Stomach (tissue), 9 donors: Measurements from ENCODE around the gene ZIC4. TPM values are rescaled to one million over a fixed set of nuclear protein-coding genes. Genes with fewer than 3 reads are reported as not detected.

Source experiments
- DNase-seq, 2 donors: peaks; one replicate each; pipeline versions ENCODE4 v3.0.0 to v3.0.0-alpha.2; 2013 to 2019
- H3K27ac ChIP-seq, 5 donors: fragments of 200-600 bp in 4 of 5; sonication (generic) in 4 of 5; one replicate each; pipeline ENCODE4 v1.5.1; 2013 to 2019; ENCODE audit warnings: mild to moderate bottlenecking in 1 of 5, moderate library complexity in 1 of 5
- H3K27me3 ChIP-seq, 3 donors: fragments of 200-600 bp; sonication (generic); one replicate each; pipeline ENCODE4 v1.5.1; 2017 to 2019; ENCODE audit warnings: mixed run types in 1 of 3
- H3K36me3 ChIP-seq, 4 donors: fragments of 200-600 bp; sonication (generic); 1 replicate in 3 of 4; 2 replicates in 1 of 4; pipeline ENCODE4 v1.5.1; 2016 to 2019
- H3K4me1 ChIP-seq, 4 donors: fragments of 200-600 bp; sonication (generic); one replicate each; pipeline ENCODE4 v1.5.1; 2016 to 2019
- H3K4me3 ChIP-seq, 4 donors: fragments of 200-600 bp; sonication (generic) in 3 of 4; one replicate each; pipeline ENCODE4 v1.5.1; 2016 to 2019; ENCODE audit warnings: mild to moderate bottlenecking in 1 of 4
- H3K9me3 ChIP-seq, 4 donors: fragments of 200-600 bp; sonication (generic); one replicate each; pipeline ENCODE4 v1.5.1; 2016 to 2019
- CTCF ChIP-seq, 7 experiments: fragments of 450-650 bp in 4 of 7; fragments of 200-600 bp in 3 of 7; sonication (generic) in 3 of 7; IDR thresholded peaks; one replicate each; pipeline ENCODE4 v1.5.1; 2016 to 2019; ENCODE audit warnings: antibody characterized with exemption in 7 of 7, control low read depth in 2 of 7, mild to moderate bottlenecking in 1 of 7
- EP300 ChIP-seq: sonication (generic); formaldehyde crosslinking; IDR thresholded peaks from one replicate; pipeline ENCODE4 v1.6.1; 2017; ENCODE audit warnings: antibody characterized with exemption
- POLR2A ChIP-seq, 4 donors: fragments of 450-650 bp; IDR thresholded peaks; one replicate each; pipeline ENCODE4 v1.6.1; 2016; ENCODE audit warnings: antibody characterized with exemption in 4 of 4, control low read depth in 2 of 4, mild to moderate bottlenecking in 1 of 4, moderate library complexity in 1 of 4
- POLR2AphosphoS5 ChIP-seq, 3 donors: sonication (generic); formaldehyde crosslinking; IDR thresholded peaks; one replicate each; pipeline ENCODE4 v1.6.1; 2016; ENCODE audit warnings: antibody characterized with exemption in 3 of 3
- WGBS, 5 donors: extraction: QIAGEN DNeasy Blood & Tissue Kit in 3 of 5; methylation state at CpG; one replicate each; pipeline versions ENCODE4 v1.1.5 to v1.1.7; 2013 to 2018; 5-methylcytosine and 5-hydroxymethylcytosine counted together
- intact Hi-C: fragments of 100-400 bp; cut with DNase I; formaldehyde crosslinking; loops from one replicate; pipeline ENCODE4 v1.15.1; 2023; ENCODE audit warnings: low total_unique reads
- polyA plus RNA-seq, 3 donors: library from polyadenylated mRNA; stranded (reverse); fragments of 200-250 nt; gene quantifications; one replicate each; pipeline ENCODE4 v1.2.3, GENCODE V29; 2013
- total RNA-seq, 5 donors: library from RNA; depleted of rRNA; stranded (reverse); fragments of >200 nt; gene quantifications; one replicate each; pipeline versions ENCODE4 v1.1.0 to v1.2.3, GENCODE V29; 2014 to 2016
- donor health status: healthy with polysubstance abuse.
- donor health status: Bipolar disorder and iron deficiency.
- donor health status: healthy.

Gene ZIC4
- total and polyA plus RNA-seq, 8 donors, result not detected

- 10 to 14% (median 13%) methylated on average over 12 of the region's 12 CpGs for WGBS, 5 donors
- no peak overlapping the region for H3K4me3 ChIP-seq
- H3K9me3 ChIP-seq, result peaks cover 0 to 17% (median 10%) of the 10 kb centered on the region in 4 donors
- TF ChIP-seq POLR2AphosphoS5 (IDR thresholded peaks at IDR 0.05) (no peak), CTCF (IDR thresholded peaks at IDR 0.05) (peak in 1 of 7 experiments; percentile 21)
- intact Hi-C loops, result no loop called here
- no peak overlapping the region for H3K27ac ChIP-seq
- H3K27me3 ChIP-seq, result peaks cover 10 to 84% (median 59%) of the 10 kb centered on the region in 3 donors
- H3K36me3 ChIP-seq, result no peaks in the 10 kb centered on the region
- H3K4me1 ChIP-seq, result peaks cover 0 to 10% (median 2%) of the 10 kb centered on the region in 4 donors
- DNase-seq, result no peak
Measured at GRCh38 chr3:147361454-147362420, 44.6 kb downstream of the ZIC4 start.

GRCh38 chr3:147360646-147361453, 45.5 kb downstream of the ZIC4 start:
- intact Hi-C loops, result no loop called here
- Histone ChIP-seq H3K27ac (no peak overlapping the region), H3K9me3 (peaks cover 0 to 20% (median 12%) of the 10 kb centered on the region in 4 donors), H3K27me3 (peaks cover 14 to 88% (median 68%) of the 10 kb centered on the region in 3 donors), H3K4me3 (no peak overlapping the region), H3K36me3 (no peaks in the 10 kb centered on the region), H3K4me1 (peaks cover 0 to 10% (median 2%) of the 10 kb centered on the region in 4 donors)
- WGBS, 5 donors, result 6 to 9% (median 8%) methylated on average over 21 of the region's 21 CpGs
- no peak for TF ChIP-seq POLR2A (IDR thresholded peaks at IDR 0.05)
- TF ChIP-seq CTCF (IDR thresholded peaks at IDR 0.05), result no peak
- no peak for TF ChIP-seq EP300
- no peak for TF ChIP-seq POLR2AphosphoS5 (IDR thresholded peaks at IDR 0.05)
- peak in 1 of 2 donors; percentile 42 for DNase-seq

- 18 to 24% (median 21%) methylated on average over 5 of the region's 5 CpGs for WGBS, 5 donors
- Histone ChIP-seq H3K27ac (no peak overlapping the region), H3K4me3 (no peak overlapping the region), H3K4me1 (peaks cover 0 to 10% (median 2%) of the 10 kb centered on the region in 4 donors), H3K27me3 (peaks cover 15 to 88% (median 74%) of the 10 kb centered on the region in 3 donors), H3K36me3 (no peaks in the 10 kb centered on the region), H3K9me3 (peaks cover 0 to 23% (median 12%) of the 10 kb centered on the region in 4 donors)
- intact Hi-C loops, result no loop called here
- no peak for DNase-seq
- TF ChIP-seq POLR2A (IDR thresholded peaks at IDR 0.05) (no peak), POLR2AphosphoS5 (IDR thresholded peaks at IDR 0.05) (no peak), CTCF (IDR thresholded peaks at IDR 0.05) (no peak), EP300 (no peak)
Measured at GRCh38 chr3:147360051-147360439, 46.3 kb downstream of the ZIC4 start.
